Spleen (tissue), 11 donors: ENCODE data around the gene PVALEF. TPM values are rescaled to one million over a fixed set of nuclear protein-coding genes. Genes with fewer than 3 reads are reported as not detected.

Experiments
- DNase-seq: peaks from one replicate; pipeline ENCODE4 v3.0.0-alpha.2; 2020
- H3K27ac ChIP-seq, 8 donors: fragments of 200-600 bp; sonication (generic) in 7 of 8; 1 replicate in 4 of 8; 2 replicates in 4 of 8; pipeline versions ENCODE4 v1.5.0 to v1.8.0; 2016 to 2021; ENCODE audit warnings: inconsistent platforms in 4 of 8, mild to moderate bottlenecking in 4 of 8, moderate library complexity in 1 of 8
- H3K27me3 ChIP-seq, 7 donors: fragments of 200-600 bp; sonication (generic) in 6 of 7; replicated peaks in 1 of 7; 1 replicate in 4 of 7; 2 replicates in 3 of 7; pipeline versions ENCODE4 v1.5.0 to v1.8.0; 2016 to 2021; ENCODE audit warnings: inconsistent platforms in 3 of 7, mild to moderate bottlenecking in 1 of 7
- H3K36me3 ChIP-seq, 6 donors: fragments of 200-600 bp; sonication (generic) in 5 of 6; 1 replicate in 4 of 6; 2 replicates in 2 of 6; pipeline versions ENCODE4 v1.5.0 to v1.8.0; 2016 to 2021; ENCODE audit warnings: inconsistent platforms in 2 of 6
- H3K4me1 ChIP-seq, 6 donors: fragments of 200-600 bp; sonication (generic) in 5 of 6; 1 replicate in 3 of 6; 2 replicates in 3 of 6; pipeline versions ENCODE4 v1.5.0 to v1.8.0; 2016 to 2021; ENCODE audit warnings: inconsistent platforms in 3 of 6
- H3K4me3 ChIP-seq, 8 donors: fragments of 200-600 bp; sonication (generic) in 7 of 8; 1 replicate in 4 of 8; 2 replicates in 4 of 8; pipeline versions ENCODE4 v1.5.0 to v1.8.0; 2016 to 2021; ENCODE audit warnings: inconsistent platforms in 4 of 8, mild to moderate bottlenecking in 4 of 8, moderate library complexity in 2 of 8
- H3K9me3 ChIP-seq, 8 donors: fragments of 200-600 bp; sonication (generic) in 7 of 8; 1 replicate in 4 of 8; 2 replicates in 4 of 8; pipeline versions ENCODE4 v1.5.0 to v1.8.0; 2016 to 2021; ENCODE audit warnings: inconsistent platforms in 4 of 8
- CTCF ChIP-seq, 11 experiments: fragments of 200-600 bp in 7 of 11; fragments of 450-650 bp in 4 of 11; sonication (generic) in 4 of 11; IDR thresholded peaks in 8 of 11; conservative IDR thresholded peaks in 3 of 11; 1 replicate in 7 of 11; 2 replicates in 4 of 11; pipeline versions ENCODE4 v1.4.0 to v1.8.0; 2016 to 2021; ENCODE audit warnings: antibody characterized with exemption in 11 of 11, inconsistent platforms in 4 of 11, mild to moderate bottlenecking in 1 of 11
- POLR2A ChIP-seq, 3 donors: fragments of 450-650 bp; IDR thresholded peaks; one replicate each; pipeline ENCODE4 v1.5.1; 2017; ENCODE audit warnings: antibody characterized with exemption in 3 of 3, mild to moderate bottlenecking in 1 of 3
- POLR2AphosphoS5 ChIP-seq, 3 donors: sonication (generic); formaldehyde crosslinking; IDR thresholded peaks; one replicate each; pipeline ENCODE4 v1.5.1; 2017; ENCODE audit warnings: antibody characterized with exemption in 3 of 3
- WGBS, 5 donors: extraction: QIAGEN DNeasy Blood & Tissue Kit in 3 of 5; methylation state at CpG; one replicate each; pipeline versions ENCODE4 v1.1.5 to v1.1.7; 2013 to 2018; 5-methylcytosine and 5-hydroxymethylcytosine counted together
- intact Hi-C: fragments of 100-400 bp; cut with DNase I; formaldehyde crosslinking; loops from one replicate; pipeline ENCODE4 v1.15.0; 2023; ENCODE audit warnings: low total_unique reads
- polyA plus RNA-seq, 3 donors: library from polyadenylated mRNA; stranded (reverse); fragments of 200-250 nt; gene quantifications; one replicate each; pipeline ENCODE4 v1.2.1, GENCODE V29; 2013
- total RNA-seq, 7 donors: library from RNA; depleted of rRNA in 3 of 7; stranded (reverse); fragments of >200 nt in 3 of 7; fragmentation: NEBNext Ultra II Directional in 4 of 7; extraction: Animal tissue kit (Norgen Biotek cat#: 25700) in 4 of 7; gene quantifications; one replicate each; pipeline versions ENCODE4 v1.1.0 to v1.2.1, GENCODE V29; 2016 to 2021
- donor health status: healthy with polysubstance abuse.
- donor health status: DM: no; HTN: no; CAD: no; lungs with moderate emphysema.
- donor health status: DM: no; HTN: no; CAD: no.
- donor health status: Bipolar disorder and iron deficiency.
- donor health status: healthy.
- donor health status: DM: no; HTN: no; CAD: no.
- donor health status: DM: yes; HTN: yes; CAD: no.

Gene PVALEF
- total and polyA plus RNA-seq, 10 donors = not detected

- peak overlapping the region in 1 of 8 donors; percentile 62 for H3K4me3 ChIP-seq
- TF ChIP-seq POLR2AphosphoS5 (IDR thresholded peaks at IDR 0.05) = no peak
- TF ChIP-seq POLR2A (IDR thresholded peaks at IDR 0.05) = no peak
- no peak for TF ChIP-seq CTCF (IDR thresholded peaks at IDR 0.05 in 8 of 11, conservative IDR thresholded peaks at IDR 0.05 in 3 of 11)
- 48 to 78% (median 69%) methylated on average over 7 to 19 of the region's 19 CpGs for WGBS, 5 donors
- intact Hi-C loops = no loop called here
- H3K27ac ChIP-seq = no peak overlapping the region
- H3K9me3 ChIP-seq = no peaks in the 10 kb centered on the region
- H3K36me3 ChIP-seq = no peaks in the 10 kb centered on the region
- H3K27me3 ChIP-seq = peaks cover 0 to 79% (median 28%) of the 10 kb centered on the region in 7 donors
- DNase-seq = no peak
- peaks cover 11 to 46% (median 32%) of the 10 kb centered on the region in 6 donors for H3K4me1 ChIP-seq
Measured at GRCh38 chr17:81164371-81165245, 699 bp upstream of the PVALEF start.

GRCh38 chr17:81166033-81166492 is 756 bp downstream of the PVALEF start, which contains the start of gene AATK:
Gene AATK, minus strand, starts transcription at chr17:81166221. Its CDS starts 229 bp downstream, at chr17:81165992.
- no peak for DNase-seq
- 0 to 4% (median 1%) methylated on average over 7 to 59 of the region's 62 CpGs for WGBS, 5 donors
- peaks cover 0 to 64% (median 23%) of the 10 kb centered on the region in 7 donors for H3K27me3 ChIP-seq
- H3K4me1 ChIP-seq = peaks cover 4 to 32% (median 17%) of the 10 kb centered on the region in 6 donors
- peak within 1 kb of the TSS in 7 of 8 donors; percentile 11 to 62 (median 24) for H3K4me3 ChIP-seq
- no peaks in the 10 kb centered on the region for H3K36me3 ChIP-seq
- H3K9me3 ChIP-seq = no peaks in the 10 kb centered on the region
- no peak within 1 kb of the TSS for H3K27ac ChIP-seq
- intact Hi-C loops = no loop called here
- TF ChIP-seq POLR2A (IDR thresholded peaks at IDR 0.05) (no peak), CTCF (IDR thresholded peaks at IDR 0.05 in 8 of 11, conservative IDR thresholded peaks at IDR 0.05 in 3 of 11) (no peak), POLR2AphosphoS5 (IDR thresholded peaks at IDR 0.05) (no peak)

GRCh38 chr17:81167194-81167524 is 1.9 kb downstream of the PVALEF start:
- no peaks in the 10 kb centered on the region for H3K36me3 ChIP-seq
- H3K4me1 ChIP-seq = peaks cover 4 to 30% (median 15%) of the 10 kb centered on the region in 6 donors
- intact Hi-C loops = no loop called here
- TF ChIP-seq POLR2A (IDR thresholded peaks at IDR 0.05) (no peak), POLR2AphosphoS5 (IDR thresholded peaks at IDR 0.05) (no peak), CTCF (IDR thresholded peaks at IDR 0.05 in 8 of 11, conservative IDR thresholded peaks at IDR 0.05 in 3 of 11) (no peak)
- H3K27ac ChIP-seq = no peak overlapping the region
- peaks cover 0 to 53% (median 23%) of the 10 kb centered on the region in 7 donors for H3K27me3 ChIP-seq
- no peak for DNase-seq
- WGBS, 5 donors = 95 to 100% (median 97%) methylated on average over 4 of the region's 4 CpGs
- H3K9me3 ChIP-seq = no peaks in the 10 kb centered on the region
- H3K4me3 ChIP-seq = no peak overlapping the region

GRCh38 chr17:81167638-81168037 is 2.3 kb downstream of the PVALEF start:
- Histone ChIP-seq H3K27me3 (peaks cover 0 to 49% (median 23%) of the 10 kb centered on the region in 7 donors), H3K36me3 (no peaks in the 10 kb centered on the region), H3K4me3 (no peak overlapping the region), H3K27ac (no peak overlapping the region), H3K4me1 (peaks cover 4 to 34% (median 16%) of the 10 kb centered on the region in 6 donors), H3K9me3 (no peaks in the 10 kb centered on the region)
- TF ChIP-seq CTCF (IDR thresholded peaks at IDR 0.05 in 8 of 11, conservative IDR thresholded peaks at IDR 0.05 in 3 of 11) (no peak), POLR2AphosphoS5 (IDR thresholded peaks at IDR 0.05) (no peak), POLR2A (IDR thresholded peaks at IDR 0.05) (no peak)
- intact Hi-C loops = no loop called here
- no peak for DNase-seq
- WGBS, 5 donors = 86 to 95% (median 94%) methylated on average over 4 to 7 of the region's 7 CpGs
